ENCODE data around the gene FGR. TPM values are rescaled to one million over a fixed set of nuclear protein-coding genes. Genes with fewer than 3 reads are reported as not detected.

Gene FGR
- total and polyA plus RNA-seq, 2 experiments from 2014 or later: 0.53 to 0.56 TPM

- no peak overlapping the region for H3K27ac Mint-ChIP-seq
- peaks cover 28% of the 10 kb centered on the region for H3K79me2 ChIP-seq (replicated peaks; ENCODE audit: insufficient read depth)
- peaks cover 12% of the 10 kb centered on the region; the same call in 1 of the 2 replicates for H3F3A ChIP-seq (replicated peaks; ENCODE audit: low read depth)
- no peaks in the 10 kb centered on the region for H3K9me2 ChIP-seq (ENCODE audit: insufficient read depth)
- peaks cover 21% of the 10 kb centered on the region for H4K20me1 ChIP-seq (replicated peaks; ENCODE audit: insufficient read depth)
- H3K27ac ChIP-seq (ENCODE audit: low read depth): no peak overlapping the region
- H3K36me3 ChIP-seq (ENCODE audit: insufficient read depth): no peaks in the 10 kb centered on the region
- H3K9me3 Mint-ChIP-seq: no peaks in the 10 kb centered on the region
- no peaks in the 10 kb centered on the region; the same call in 2 of the 3 replicates for H3K36me3 Mint-ChIP-seq (ENCODE audit: low read depth)
- H3K4me1 ChIP-seq (ENCODE audit: insufficient read depth): peaks cover 57% of the 10 kb centered on the region
- peak overlapping the region; percentile 94 for H3K4me2 ChIP-seq
- peaks cover 36% of the 10 kb centered on the region for H3K27me3 Mint-ChIP-seq (ENCODE audit: insufficient read depth, low read depth, poor library complexity)
- DNase-seq (ENCODE audit: low spot score): peak; percentile 68
- peak overlapping the region; percentile 97 for H2AFZ ChIP-seq
- H3K4me3 Mint-ChIP-seq: peak overlapping the region; percentile 89
- peaks cover 8% of the 10 kb centered on the region; the same call in 1 of the 2 replicates for H3K27me3 ChIP-seq (ENCODE audit: insufficient read depth)
- peak; percentile 5 for ATAC-seq
- peaks cover 55% of the 10 kb centered on the region for H3K4me1 Mint-ChIP-seq
- no peak for TF ChIP-seq REST (IDR thresholded peaks at IDR 0.05; ENCODE audit: unreplicated experiment)
- TF ChIP-seq, protein P1, sequence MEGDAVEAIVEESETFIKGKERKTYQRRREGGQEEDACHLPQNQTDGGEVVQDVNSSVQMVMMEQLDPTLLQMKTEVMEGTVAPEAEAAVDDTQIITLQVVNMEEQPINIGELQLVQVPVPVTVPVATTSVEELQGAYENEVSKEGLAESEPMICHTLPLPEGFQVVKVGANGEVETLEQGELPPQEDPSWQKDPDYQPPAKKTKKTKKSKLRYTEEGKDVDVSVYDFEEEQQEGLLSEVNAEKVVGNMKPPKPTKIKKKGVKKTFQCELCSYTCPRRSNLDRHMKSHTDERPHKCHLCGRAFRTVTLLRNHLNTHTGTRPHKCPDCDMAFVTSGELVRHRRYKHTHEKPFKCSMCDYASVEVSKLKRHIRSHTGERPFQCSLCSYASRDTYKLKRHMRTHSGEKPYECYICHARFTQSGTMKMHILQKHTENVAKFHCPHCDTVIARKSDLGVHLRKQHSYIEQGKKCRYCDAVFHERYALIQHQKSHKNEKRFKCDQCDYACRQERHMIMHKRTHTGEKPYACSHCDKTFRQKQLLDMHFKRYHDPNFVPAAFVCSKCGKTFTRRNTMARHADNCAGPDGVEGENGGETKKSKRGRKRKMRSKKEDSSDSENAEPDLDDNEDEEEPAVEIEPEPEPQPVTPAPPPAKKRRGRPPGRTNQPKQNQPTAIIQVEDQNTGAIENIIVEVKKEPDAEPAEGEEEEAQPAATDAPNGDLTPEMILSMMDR (conservative IDR thresholded peaks at IDR 0.05; ENCODE audit: low read depth in 2 of 2): 0 out of 4 replicates have a peak, but pooled peaks of 1 of the 2 experiments have one; percentile 0
- H3K4me3 ChIP-seq: peak overlapping the region; percentile 89
Observed at GRCh38 chr1:27604579-27605299, 30.2 kb downstream of the FGR start.

DNA sequence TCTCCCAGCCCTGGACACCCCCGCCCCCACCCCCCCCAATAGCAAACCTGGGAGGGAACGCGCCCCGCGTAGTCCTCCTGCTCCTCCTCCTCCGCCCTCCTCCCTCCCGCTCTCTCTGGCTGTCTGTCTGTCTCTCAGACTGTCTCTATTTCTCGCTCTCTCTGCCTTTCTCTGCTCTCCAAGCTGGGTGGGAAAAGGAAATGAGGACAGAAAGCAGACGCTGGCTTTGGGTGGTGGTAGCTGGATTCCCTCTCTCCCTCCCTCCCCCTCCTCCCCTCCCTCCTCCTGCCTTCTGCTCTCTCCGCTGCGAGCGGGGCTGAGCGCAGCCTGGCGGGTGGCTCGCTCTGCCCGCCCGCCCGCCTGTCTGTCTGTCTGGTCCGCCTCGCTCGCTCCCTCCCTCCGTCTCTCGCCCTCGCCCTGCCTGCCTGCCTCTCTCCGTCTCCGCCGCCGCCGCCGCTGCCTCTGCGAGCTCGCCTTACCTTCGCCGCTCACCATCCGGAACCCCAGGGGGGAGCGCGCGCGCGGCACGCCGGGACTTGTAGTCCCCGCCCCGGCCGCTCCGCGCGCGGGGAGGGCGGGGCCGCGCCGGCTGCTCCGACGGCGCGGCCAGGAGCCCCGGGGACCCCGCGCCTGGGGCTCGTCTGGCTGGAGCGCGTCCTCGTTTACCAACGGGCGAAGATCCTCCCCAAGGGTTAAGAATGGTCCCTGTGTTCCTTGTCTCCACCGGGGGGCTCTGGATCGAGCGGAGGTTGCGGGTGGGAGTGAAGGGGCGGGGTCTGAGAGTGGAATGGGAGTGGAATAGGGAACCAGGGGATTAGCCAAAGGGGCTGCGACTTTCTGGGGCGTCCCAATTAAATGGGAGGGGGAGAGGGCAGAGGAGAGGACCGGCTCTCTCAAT, 31.1 kb downstream of the FGR start, which contains the start of gene AHDC1:
Gene AHDC1 (minus strand): TSS at position 464 of the 898 bp plus-strand sequence. CDS start 52,029 bp downstream, outside the sequence.
- ATAC-seq: peak; percentile 10
- 0 out of 2 replicates have a peak within 1 kb of the TSS, but pooled peaks have one; percentile 61 for H3K27ac Mint-ChIP-seq

More for the DNA sequence above, 31.1 kb downstream of the FGR start, which contains the start of gene AHDC1:
- Histone ChIP-seq H3F3A (replicated peaks; ENCODE audit: low read depth) (peaks cover 12% of the 10 kb centered on the region; the same call in 1 of the 2 replicates), H3K79me2 (replicated peaks; ENCODE audit: insufficient read depth) (peaks cover 36% of the 10 kb centered on the region), H3K4me2 (peak within 1 kb of the TSS; percentile 94), H2AFZ (peak within 1 kb of the TSS; percentile 97), H3K27ac (ENCODE audit: low read depth) (no peak within 1 kb of the TSS), H3K9me2 (ENCODE audit: insufficient read depth) (no peaks in the 10 kb centered on the region), H3K4me1 (ENCODE audit: insufficient read depth) (peaks cover 65% of the 10 kb centered on the region), H4K20me1 (replicated peaks; ENCODE audit: insufficient read depth) (peaks cover 23% of the 10 kb centered on the region), H3K36me3 (ENCODE audit: insufficient read depth) (no peaks in the 10 kb centered on the region), H3K27me3 (ENCODE audit: insufficient read depth) (peaks cover 8% of the 10 kb centered on the region; the same call in 1 of the 2 replicates), H3K4me3 (peak within 1 kb of the TSS; percentile 89)
- Mint-ChIP-seq H3K4me3 (peak within 1 kb of the TSS; percentile 89), H3K27me3 (ENCODE audit: insufficient read depth, low read depth, poor library complexity) (peaks cover 37% of the 10 kb centered on the region), H3K4me1 (peaks cover 61% of the 10 kb centered on the region), H3K9me3 (no peaks in the 10 kb centered on the region), H3K36me3 (ENCODE audit: low read depth) (no peaks in the 10 kb centered on the region; the same call in 2 of the 3 replicates)
- DNase-seq (ENCODE audit: low spot score): peak; percentile 97
- TF ChIP-seq EZH2 (IDR thresholded peaks at IDR 0.05; ENCODE audit: low read depth, unreplicated experiment): no peak
- TF ChIP-seq POLR2AphosphoS5 (IDR thresholded peaks at IDR 0.05; ENCODE audit: low read depth): peak; percentile 96
- no peak for TF ChIP-seq ETS1 (IDR thresholded peaks at IDR 0.05)
- TF ChIP-seq REST (IDR thresholded peaks at IDR 0.05; ENCODE audit: unreplicated experiment): no peak
- no peak for TF ChIP-seq NANOG (IDR thresholded peaks at IDR 0.05; ENCODE audit: borderline replicate concordance)

Data from GM23338 (cell line).